Measurements from ENCODE around the gene KISS1. TPM values are rescaled to one million over a fixed set of nuclear protein-coding genes. Genes with fewer than 3 reads are reported as not detected.

The KISS1 gene
- total and polyA plus RNA-seq, 2 donors from 2014 or later, result 0.50 to 25.2 TPM

DNA sequence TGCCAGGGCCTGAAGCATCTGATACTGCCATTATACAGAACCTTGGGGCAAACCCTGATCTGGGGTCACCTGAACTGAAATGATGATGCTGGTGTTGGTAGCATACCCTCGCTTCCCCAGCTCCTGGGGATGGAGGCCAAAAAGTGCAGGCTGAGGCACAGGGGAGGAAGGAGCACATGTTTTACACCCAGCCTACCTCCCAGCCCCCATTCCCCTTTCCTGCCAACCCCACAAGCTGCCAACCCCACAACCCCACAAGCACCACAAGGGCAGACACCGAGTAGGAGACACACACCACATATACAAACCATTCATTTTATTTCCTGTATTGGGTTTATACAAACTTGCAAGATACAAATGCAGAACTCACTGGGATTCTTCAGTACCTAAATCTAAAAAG lies 22.3 kb upstream of the KISS1 start:
- H3K4me1 ChIP-seq (ENCODE audit: control insufficient read depth in 2 of 3, insufficient read depth in 2 of 3, low read depth in 1 of 3, low read length in 3 of 3), result peaks cover 0 to 5% (median 0%) of the 10 kb centered on the region in 3 donors
- H3K4me3 ChIP-seq (ENCODE audit: low read length in 3 of 3), result no peak overlapping the region
- no peaks in the 10 kb centered on the region for H3K27me3 ChIP-seq (ENCODE audit: control insufficient read depth, insufficient read depth, low read length)
- FAIRE-seq, result no peak
- intact Hi-C loops (cut with DNase I), result loop anchor here (10.0 kb wide), 1 partner anchor 146 kb away; no protein-coding TSS in a partner anchor
- H3K27ac ChIP-seq (ENCODE audit: low read depth in 2 of 2, low read length in 2 of 2), result no peak overlapping the region
- no peaks in the 10 kb centered on the region for H3K9me3 ChIP-seq (ENCODE audit: control insufficient read depth in 2 of 3, insufficient read depth in 1 of 3, low read length in 3 of 3)
- no peak for DNase-seq
- TF ChIP-seq CTCF (IDR thresholded peaks at IDR 0.05; ENCODE audit: borderline replicate concordance, extremely low read depth, insufficient read depth), result no peak
- H3K36me3 ChIP-seq (ENCODE audit: control insufficient read depth in 2 of 3, insufficient read depth in 3 of 3, low read length in 3 of 3), result peaks cover 0 to 11% (median 7%) of the 10 kb centered on the region in 3 donors
- H3K9ac ChIP-seq (ENCODE audit: low read length in 3 of 3), result no peak overlapping the region

DNA sequence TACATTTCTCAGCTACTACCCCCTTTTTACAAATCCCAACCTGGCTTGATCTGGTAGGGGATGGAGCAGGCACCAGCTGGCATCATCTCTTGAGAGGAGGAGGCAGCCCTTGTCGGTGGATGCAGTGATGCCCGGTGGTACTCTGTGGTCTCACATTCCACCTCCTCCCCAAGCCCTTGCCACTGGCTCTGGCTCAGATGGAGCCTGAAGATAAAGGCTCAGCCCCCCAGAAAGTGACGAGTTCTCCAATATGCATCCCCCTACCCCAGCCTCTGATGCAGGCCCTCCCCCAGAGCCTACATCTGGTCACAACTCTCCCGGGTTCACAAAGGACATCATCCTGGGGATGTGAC lies 21.3 kb upstream of the KISS1 start:
- DNase-seq, result no peak
- Histone ChIP-seq H3K4me3 (ENCODE audit: low read length in 3 of 3) (no peak overlapping the region), H3K9ac (ENCODE audit: low read length in 3 of 3) (no peak overlapping the region), H3K27ac (ENCODE audit: low read depth in 2 of 2, low read length in 2 of 2) (no peak overlapping the region), H3K4me1 (ENCODE audit: control insufficient read depth in 2 of 3, insufficient read depth in 2 of 3, low read depth in 1 of 3, low read length in 3 of 3) (peaks cover 0 to 5% (median 0%) of the 10 kb centered on the region in 3 donors), H3K9me3 (ENCODE audit: control insufficient read depth in 2 of 3, insufficient read depth in 1 of 3, low read length in 3 of 3) (no peaks in the 10 kb centered on the region), H3K36me3 (ENCODE audit: control insufficient read depth in 2 of 3, insufficient read depth in 3 of 3, low read length in 3 of 3) (peaks cover 0 to 11% (median 4%) of the 10 kb centered on the region in 3 donors), H3K27me3 (ENCODE audit: control insufficient read depth, insufficient read depth, low read length) (no peaks in the 10 kb centered on the region)
- intact Hi-C loops (cut with DNase I), result loop anchor here (10.0 kb wide), 1 partner anchor 147 kb away; no protein-coding TSS in a partner anchor
- FAIRE-seq, result no peak
- no peak for TF ChIP-seq CTCF (IDR thresholded peaks at IDR 0.05; ENCODE audit: borderline replicate concordance, extremely low read depth, insufficient read depth)

DNA sequence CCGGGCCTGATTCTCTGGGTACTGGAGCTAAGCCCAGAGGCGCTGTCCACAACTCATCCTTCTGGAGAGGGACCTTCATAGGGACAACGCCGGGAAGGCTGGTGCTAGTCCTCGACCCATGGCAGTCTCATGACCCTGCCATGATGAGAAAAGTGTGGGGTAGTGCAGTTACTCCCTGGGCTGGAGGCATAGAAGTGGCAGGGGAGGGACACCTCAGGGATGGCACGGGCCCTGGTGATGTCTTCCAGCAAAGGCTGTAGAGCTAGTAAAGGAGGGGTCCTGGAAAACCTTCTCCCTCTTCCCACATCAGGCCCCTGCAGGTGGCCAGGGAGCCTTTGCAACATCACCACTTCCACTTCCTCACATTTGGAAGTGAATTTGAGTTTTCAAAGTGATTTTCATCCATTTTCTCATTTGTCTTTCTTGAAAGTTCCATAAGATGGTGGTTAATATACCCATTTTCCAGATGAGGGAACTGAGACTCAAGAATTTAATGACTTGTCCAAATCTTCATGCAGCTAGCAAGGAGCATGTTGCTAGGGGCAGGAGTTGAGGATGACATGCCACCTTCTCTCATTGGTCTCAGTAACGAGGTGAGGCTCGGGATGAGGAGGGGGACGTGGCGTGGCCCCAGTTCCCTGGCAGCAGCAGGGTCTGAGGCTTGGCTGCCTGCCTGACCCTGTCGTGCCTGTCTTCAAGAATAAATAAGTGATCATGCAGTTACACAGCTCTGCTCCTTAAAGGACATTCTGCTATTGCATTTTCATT lies 20.8 kb upstream of the KISS1 start:
- FAIRE-seq, result no peak
- Histone ChIP-seq H3K4me3 (ENCODE audit: low read length in 3 of 3) (no peak overlapping the region), H3K9me3 (ENCODE audit: control insufficient read depth in 2 of 3, insufficient read depth in 1 of 3, low read length in 3 of 3) (no peaks in the 10 kb centered on the region), H3K9ac (ENCODE audit: low read length in 3 of 3) (no peak overlapping the region), H3K27me3 (ENCODE audit: control insufficient read depth, insufficient read depth, low read length) (no peaks in the 10 kb centered on the region), H3K36me3 (ENCODE audit: control insufficient read depth in 2 of 3, insufficient read depth in 3 of 3, low read length in 3 of 3) (peaks cover 0 to 8% (median 0%) of the 10 kb centered on the region in 3 donors), H3K4me1 (ENCODE audit: control insufficient read depth in 2 of 3, insufficient read depth in 2 of 3, low read depth in 1 of 3, low read length in 3 of 3) (peaks cover 0 to 5% (median 0%) of the 10 kb centered on the region in 3 donors), H3K27ac (ENCODE audit: low read depth in 2 of 2, low read length in 2 of 2) (no peak overlapping the region)
- intact Hi-C loops (cut with DNase I), result loop anchor here (10.0 kb wide), 1 partner anchor 148 kb away; no protein-coding TSS in a partner anchor
- no peak for DNase-seq
- TF ChIP-seq CTCF (IDR thresholded peaks at IDR 0.05; ENCODE audit: borderline replicate concordance, extremely low read depth, insufficient read depth), result no peak
